ENCODE results near the gene SARNP. TPM values are rescaled to one million over a fixed set of nuclear protein-coding genes. Genes with fewer than 3 reads are reported as not detected.

SARNP gene
- total RNA-seq, 8 experiments from 2014 or later = 81.9 to 148 (median 114) TPM

- no peak for ATAC-seq (replicated peaks in 6 of 8)
- Histone ChIP-seq H3K4me1 (replicated peaks in 1 of 2) (peaks cover 15 to 18% of the 10 kb centered on the region in 2 donors), H3K27ac (no peak overlapping the region), H3K4me3 (no peak overlapping the region)
- in situ Hi-C loops (cut with MboI; ENCODE audit: low pct_unique_long_range_greater_than_20kb in 2 of 9, low sequenced_read_pairs in 9 of 9, unreplicated experiment in 9 of 9) = no loop called here
Measured at GRCh38 chr12:55814257-55814656, 3.3 kb downstream of the SARNP start.

GRCh38 chr12:55812088-55812487 lies 5.4 kb downstream of the SARNP start:
- ATAC-seq (replicated peaks in 6 of 8) = no peak
- Histone ChIP-seq H3K4me1 (replicated peaks in 1 of 2) (peaks cover 11 to 13% of the 10 kb centered on the region in 2 donors), H3K4me3 (no peak overlapping the region), H3K27ac (no peak overlapping the region)
- in situ Hi-C loops (cut with MboI; ENCODE audit: low pct_unique_long_range_greater_than_20kb in 2 of 9, low sequenced_read_pairs in 9 of 9, unreplicated experiment in 9 of 9) = no loop called here
- 0 to 83% (median 24%) methylated on average over 1 of the region's 1 CpG for WGBS, 10 experiments

- WGBS, 10 experiments = 84 to 100% (median 94%) methylated on average over 1 to 4 of the region's 5 CpGs; no CpG with 5 or more reads in 2 of the 10 experiments
- no peaks in the 10 kb centered on the region for H3K4me1 ChIP-seq (replicated peaks in 1 of 2)
- no peak overlapping the region for H3K4me3 ChIP-seq
- in situ Hi-C loops (cut with MboI; ENCODE audit: low pct_unique_long_range_greater_than_20kb in 2 of 9, low sequenced_read_pairs in 9 of 9, unreplicated experiment in 9 of 9) = no loop called here
- H3K27ac ChIP-seq = no peak overlapping the region
- no peak for ATAC-seq (replicated peaks in 6 of 8)
Measured at GRCh38 chr12:55809274-55809673, 8.2 kb downstream of the SARNP start.

- no peak for ATAC-seq (replicated peaks in 6 of 8)
- WGBS, 10 experiments = 89 to 100% (median 96%) methylated on average over 2 to 8 of the region's 8 CpGs
- in situ Hi-C loops (cut with MboI; ENCODE audit: low pct_unique_long_range_greater_than_20kb in 2 of 9, low sequenced_read_pairs in 9 of 9, unreplicated experiment in 9 of 9) = no loop called here
- no peak overlapping the region for H3K4me3 ChIP-seq
- no peaks in the 10 kb centered on the region for H3K4me1 ChIP-seq (replicated peaks in 1 of 2)
- H3K27ac ChIP-seq = no peak overlapping the region
Measured at GRCh38 chr12:55806982-55807381, 10.5 kb downstream of the SARNP start.

- no peak overlapping the region for H3K27ac ChIP-seq
Measured at GRCh38 chr12:55797550-55797949, 20.0 kb downstream of the SARNP start.

GRCh38 chr12:55797068-55797467 lies 20.5 kb downstream of the SARNP start:
- no peak overlapping the region for H3K27ac ChIP-seq
- H3K4me1 ChIP-seq (replicated peaks in 1 of 2) = no peaks in the 10 kb centered on the region
- 36 to 82% (median 47%) methylated on average over 3 to 5 of the region's 5 CpGs; no CpG with 5 or more reads in 1 of the 10 experiments for WGBS, 10 experiments
- H3K4me3 ChIP-seq = no peak overlapping the region
- in situ Hi-C loops (cut with MboI; ENCODE audit: low pct_unique_long_range_greater_than_20kb in 2 of 9, low sequenced_read_pairs in 9 of 9, unreplicated experiment in 9 of 9) = loop anchor here in 1 of 9 experiments (10.0 kb wide), 1 partner anchor 52 kb away; the partner anchor contains the start of gene GDF11
- peak in 3 of 8 experiments; percentile 36 to 44 (median 44) for ATAC-seq (replicated peaks in 6 of 8)

More at GRCh38 chr12:55797550-55797949, 20.0 kb downstream of the SARNP start:
- in situ Hi-C loops (cut with MboI; ENCODE audit: low pct_unique_long_range_greater_than_20kb in 2 of 9, low sequenced_read_pairs in 9 of 9, unreplicated experiment in 9 of 9) = loop anchor here in 1 of 9 experiments (10.0 kb wide), 1 partner anchor 53 kb away; the partner anchor contains the start of gene GDF11
- H3K4me3 ChIP-seq = no peak overlapping the region
- no peaks in the 10 kb centered on the region for H3K4me1 ChIP-seq (replicated peaks in 1 of 2)
- WGBS, 10 experiments = 46 to 100% (median 82%) methylated on average over 1 to 4 of the region's 4 CpGs
- ATAC-seq (replicated peaks in 6 of 8) = no peak

GRCh38 chr12:55795950-55796349 lies 21.6 kb downstream of the SARNP start:
- no peak overlapping the region for H3K27ac ChIP-seq
- in situ Hi-C loops (cut with MboI; ENCODE audit: low pct_unique_long_range_greater_than_20kb in 2 of 9, low sequenced_read_pairs in 9 of 9, unreplicated experiment in 9 of 9) = loop anchor here in 1 of 9 experiments (10.0 kb wide), 1 partner anchor 51 kb away; the partner anchor contains the start of gene GDF11
- ATAC-seq (replicated peaks in 6 of 8) = no peak
- H3K4me1 ChIP-seq (replicated peaks in 1 of 2) = no peaks in the 10 kb centered on the region
- H3K4me3 ChIP-seq = no peak overlapping the region

- no peak for ATAC-seq (replicated peaks in 6 of 8)
- in situ Hi-C loops (cut with MboI; ENCODE audit: low pct_unique_long_range_greater_than_20kb in 2 of 9, low sequenced_read_pairs in 9 of 9, unreplicated experiment in 9 of 9) = loop anchor here in 1 of 9 experiments (10.0 kb wide), 1 partner anchor 45 kb away; the partner anchor contains the start of gene GDF11
- Histone ChIP-seq H3K4me1 (replicated peaks in 1 of 2) (no peaks in the 10 kb centered on the region), H3K4me3 (no peak overlapping the region), H3K27ac (no peak overlapping the region)
- WGBS, 10 experiments = 58 to 100% (median 95%) methylated on average over 1 to 4 of the region's 4 CpGs
Measured at GRCh38 chr12:55789893-55790292, 27.6 kb downstream of the SARNP start.

- ATAC-seq (replicated peaks in 6 of 8) = no peak
- in situ Hi-C loops (cut with MboI; ENCODE audit: low pct_unique_long_range_greater_than_20kb in 2 of 9, low sequenced_read_pairs in 9 of 9, unreplicated experiment in 9 of 9) = no loop called here
- H3K4me1 ChIP-seq (replicated peaks in 1 of 2) = no peaks in the 10 kb centered on the region
- H3K4me3 ChIP-seq = no peak overlapping the region
- no peak overlapping the region for H3K27ac ChIP-seq
- WGBS, 10 experiments = 83 to 100% (median 93%) methylated on average over 1 to 2 of the region's 2 CpGs
Measured at GRCh38 chr12:55789171-55789570, 28.4 kb downstream of the SARNP start.

GRCh38 chr12:55788546-55788945 lies 29.0 kb downstream of the SARNP start:
- no peak for ATAC-seq (replicated peaks in 6 of 8)
- 80 to 100% (median 96%) methylated on average over 2 to 7 of the region's 7 CpGs for WGBS, 10 experiments
- no peaks in the 10 kb centered on the region for H3K4me1 ChIP-seq (replicated peaks in 1 of 2)
- no peak overlapping the region for H3K4me3 ChIP-seq
- no peak overlapping the region for H3K27ac ChIP-seq
- in situ Hi-C loops (cut with MboI; ENCODE audit: low pct_unique_long_range_greater_than_20kb in 2 of 9, low sequenced_read_pairs in 9 of 9, unreplicated experiment in 9 of 9) = no loop called here

GRCh38 chr12:55780685-55781084 lies 36.8 kb downstream of the SARNP start:
- no peak for ATAC-seq (replicated peaks in 6 of 8)
- no peaks in the 10 kb centered on the region for H3K4me1 ChIP-seq (replicated peaks in 1 of 2)
- WGBS, 10 experiments = 71 to 100% (median 100%) methylated on average over 1 to 2 of the region's 2 CpGs; no CpG with 5 or more reads in 2 of the 10 experiments
- in situ Hi-C loops (cut with MboI; ENCODE audit: low pct_unique_long_range_greater_than_20kb in 2 of 9, low sequenced_read_pairs in 9 of 9, unreplicated experiment in 9 of 9) = no loop called here
- no peak overlapping the region for H3K27ac ChIP-seq
- H3K4me3 ChIP-seq = no peak overlapping the region

GRCh38 chr12:55777856-55778255 lies 39.7 kb downstream of the SARNP start:
- no peak for ATAC-seq (replicated peaks in 6 of 8)
- Histone ChIP-seq H3K4me1 (replicated peaks in 1 of 2) (no peaks in the 10 kb centered on the region), H3K4me3 (no peak overlapping the region), H3K27ac (no peak overlapping the region)
- in situ Hi-C loops (cut with MboI; ENCODE audit: low pct_unique_long_range_greater_than_20kb in 2 of 9, low sequenced_read_pairs in 9 of 9, unreplicated experiment in 9 of 9) = no loop called here
- WGBS, 10 experiments = 80 to 100% (median 92%) methylated on average over 1 to 3 of the region's 3 CpGs; no CpG with 5 or more reads in 1 of the 10 experiments

GRCh38 chr12:55771736-55772135 lies 45.8 kb downstream of the SARNP start:
- no peak overlapping the region for H3K27ac ChIP-seq
- H3K4me3 ChIP-seq = no peak overlapping the region
- WGBS, 10 experiments = 83 to 100% (median 90%) methylated on average over 1 to 6 of the region's 6 CpGs; no CpG with 5 or more reads in 1 of the 10 experiments
- in situ Hi-C loops (cut with MboI; ENCODE audit: low pct_unique_long_range_greater_than_20kb in 2 of 9, low sequenced_read_pairs in 9 of 9, unreplicated experiment in 9 of 9) = no loop called here
- no peak for ATAC-seq (replicated peaks in 6 of 8)
- H3K4me1 ChIP-seq (replicated peaks in 1 of 2) = peaks cover 0 to 4% of the 10 kb centered on the region in 2 donors

- 87 to 100% (median 100%) methylated on average over 1 to 4 of the region's 4 CpGs; no CpG with 5 or more reads in 3 of the 10 experiments for WGBS, 10 experiments
- Histone ChIP-seq H3K4me1 (replicated peaks in 1 of 2) (peaks cover 15 to 26% of the 10 kb centered on the region in 2 donors), H3K27ac (no peak overlapping the region), H3K4me3 (no peak overlapping the region)
- in situ Hi-C loops (cut with MboI; ENCODE audit: low pct_unique_long_range_greater_than_20kb in 2 of 9, low sequenced_read_pairs in 9 of 9, unreplicated experiment in 9 of 9) = no loop called here
- no peak for ATAC-seq (replicated peaks in 6 of 8)
Measured at GRCh38 chr12:55767156-55767555, 50.4 kb downstream of the SARNP start.

All from motor neuron (in vitro differentiated cells).